ENCODE results near the gene OR8B4. TPM values are rescaled to one million over a fixed set of nuclear protein-coding genes. Genes with fewer than 3 reads are reported as not detected.

The OR8B4 gene
- total RNA-seq, 4 donors from 2014 or later = not detected

DNA sequence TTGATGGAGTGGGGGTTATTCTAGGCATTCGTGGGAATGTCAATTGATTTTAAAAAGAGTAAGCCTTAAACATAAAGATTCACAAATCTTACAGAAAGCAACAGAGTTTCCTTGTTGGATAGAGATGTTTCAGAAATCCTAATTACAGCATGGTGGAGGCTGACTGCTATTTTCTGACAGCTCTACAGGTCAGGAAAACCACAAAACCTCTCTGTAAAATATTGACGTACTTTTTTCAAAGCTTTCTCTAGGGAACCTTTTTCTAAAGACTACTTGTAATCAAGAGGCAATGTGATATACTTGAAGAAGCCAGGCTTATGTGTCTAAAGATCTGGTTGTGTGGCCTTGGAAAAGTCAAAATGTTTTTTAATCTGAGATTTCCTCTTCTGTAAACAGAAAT is 29.9 kb upstream of the OR8B4 start:
- no peaks in the 10 kb centered on the region for H3K4me1 ChIP-seq
- 59 to 69% methylated on average over 2 of the region's 2 CpGs for WGBS, 2 donors (ENCODE audit: low coverage in 1 of 2)
- no peak overlapping the region for H3K27ac ChIP-seq
- no peaks in the 10 kb centered on the region for H3K9me3 ChIP-seq
- no peaks in the 10 kb centered on the region for H3K36me3 ChIP-seq
- TF ChIP-seq POLR2AphosphoS5 (IDR thresholded peaks at IDR 0.05) = no peak
- TF ChIP-seq EP300 (IDR thresholded peaks at IDR 0.05) = no peak
- TF ChIP-seq POLR2A (IDR thresholded peaks at IDR 0.05) = no peak
- TF ChIP-seq, protein P1, sequence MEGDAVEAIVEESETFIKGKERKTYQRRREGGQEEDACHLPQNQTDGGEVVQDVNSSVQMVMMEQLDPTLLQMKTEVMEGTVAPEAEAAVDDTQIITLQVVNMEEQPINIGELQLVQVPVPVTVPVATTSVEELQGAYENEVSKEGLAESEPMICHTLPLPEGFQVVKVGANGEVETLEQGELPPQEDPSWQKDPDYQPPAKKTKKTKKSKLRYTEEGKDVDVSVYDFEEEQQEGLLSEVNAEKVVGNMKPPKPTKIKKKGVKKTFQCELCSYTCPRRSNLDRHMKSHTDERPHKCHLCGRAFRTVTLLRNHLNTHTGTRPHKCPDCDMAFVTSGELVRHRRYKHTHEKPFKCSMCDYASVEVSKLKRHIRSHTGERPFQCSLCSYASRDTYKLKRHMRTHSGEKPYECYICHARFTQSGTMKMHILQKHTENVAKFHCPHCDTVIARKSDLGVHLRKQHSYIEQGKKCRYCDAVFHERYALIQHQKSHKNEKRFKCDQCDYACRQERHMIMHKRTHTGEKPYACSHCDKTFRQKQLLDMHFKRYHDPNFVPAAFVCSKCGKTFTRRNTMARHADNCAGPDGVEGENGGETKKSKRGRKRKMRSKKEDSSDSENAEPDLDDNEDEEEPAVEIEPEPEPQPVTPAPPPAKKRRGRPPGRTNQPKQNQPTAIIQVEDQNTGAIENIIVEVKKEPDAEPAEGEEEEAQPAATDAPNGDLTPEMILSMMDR (IDR thresholded peaks at IDR 0.05) = no peak
- no peak overlapping the region for H3K4me3 ChIP-seq
- no peaks in the 10 kb centered on the region for H3K27me3 ChIP-seq
- no peak for ATAC-seq

DNA sequence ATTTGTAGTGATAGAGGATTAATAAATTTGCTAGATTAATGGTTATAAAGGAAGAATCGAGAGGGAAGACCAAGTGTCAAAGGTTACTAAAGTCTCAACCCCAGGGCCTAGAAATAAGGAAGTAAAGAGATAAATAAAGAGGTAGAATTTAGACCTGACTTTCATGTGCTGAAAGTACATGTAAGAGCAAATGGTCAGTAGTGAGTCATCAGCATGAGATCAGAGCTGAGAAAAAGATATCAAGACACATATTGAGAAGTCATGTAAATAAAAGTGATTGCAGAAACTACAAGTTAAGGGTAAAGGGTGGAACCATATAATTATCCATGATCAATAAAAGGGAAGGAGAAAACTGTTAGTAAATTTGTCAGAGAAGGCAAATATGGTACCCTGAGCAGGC is 22.2 kb upstream of the OR8B4 start:
- Histone ChIP-seq H3K36me3 (no peaks in the 10 kb centered on the region), H3K4me3 (no peak overlapping the region)
- ATAC-seq = no peak

DNA sequence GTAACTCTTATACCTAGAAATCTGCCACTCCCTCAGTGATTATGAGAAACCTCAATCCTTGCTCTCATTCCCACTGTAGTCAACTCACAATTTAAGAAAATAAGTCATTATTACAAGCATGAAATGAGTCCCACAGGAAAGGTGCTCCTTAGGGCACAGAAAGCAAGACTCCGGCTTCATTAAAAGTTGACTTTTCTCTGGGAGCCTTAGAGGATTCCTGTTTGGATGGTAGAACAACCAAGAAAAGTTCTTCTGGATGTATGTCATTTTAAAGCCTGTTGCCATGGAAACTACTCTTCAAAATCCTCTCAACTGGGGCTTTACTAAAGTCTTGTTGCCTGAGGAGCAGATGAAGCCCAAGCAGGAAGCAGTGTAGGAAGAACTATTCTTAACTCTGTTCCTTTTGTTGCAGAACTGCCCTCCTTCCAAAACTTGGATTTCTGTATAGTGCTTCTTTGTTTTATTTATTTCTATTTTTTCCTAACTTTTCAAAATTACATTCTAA is 21.0 kb upstream of the OR8B4 start, which contains the start of gene OR8B8:
Gene OR8B8, minus strand, starts transcription at position 51 of the 505 bp plus-strand sequence. CDS start 4,611 bp downstream, outside the sequence.
- Histone ChIP-seq H3K9me3 (no peaks in the 10 kb centered on the region), H3K27me3 (peaks cover 5% of the 10 kb centered on the region)
- WGBS, 2 donors (ENCODE audit: low coverage in 1 of 2) = 80% methylated on average over 1 of the region's 1 CpG; no CpG with 5 or more reads in 1 of the 2 donors

More for the DNA sequence above, 22.2 kb upstream of the OR8B4 start:
- no peaks in the 10 kb centered on the region for H3K27me3 ChIP-seq
- TF ChIP-seq POLR2A (IDR thresholded peaks at IDR 0.05) = no peak
- TF ChIP-seq, protein P1 (IDR thresholded peaks at IDR 0.05) = no peak
- TF ChIP-seq EP300 (IDR thresholded peaks at IDR 0.05) = no peak
- no peak for TF ChIP-seq POLR2AphosphoS5 (IDR thresholded peaks at IDR 0.05)
- no peak overlapping the region for H3K27ac ChIP-seq
- 67 to 83% methylated on average over 1 of the region's 1 CpG for WGBS, 2 donors (ENCODE audit: low coverage in 1 of 2)
- H3K9me3 ChIP-seq = no peaks in the 10 kb centered on the region
- no peaks in the 10 kb centered on the region for H3K4me1 ChIP-seq

DNA sequence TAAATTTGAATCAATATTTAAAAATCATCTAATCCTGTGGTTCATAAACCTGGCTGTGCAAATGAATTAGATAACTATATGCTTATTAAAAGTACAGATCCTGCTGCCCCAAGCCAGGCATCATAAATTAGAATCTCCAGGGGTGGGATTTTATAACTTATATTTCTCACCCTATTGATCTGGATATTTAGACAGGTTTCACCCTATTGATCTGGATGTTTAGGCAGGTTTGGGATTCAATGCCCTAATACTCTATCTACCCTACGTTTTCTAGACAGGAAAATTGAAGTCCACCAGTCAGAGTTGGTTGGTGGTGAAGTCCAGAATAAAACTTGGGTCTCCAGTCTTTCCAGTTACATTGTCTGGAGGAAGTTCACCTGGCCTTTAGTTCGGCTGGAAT is 18.2 kb upstream of the OR8B4 start:
- 47% methylated on average over 2 of the region's 2 CpGs; no CpG with 5 or more reads in 1 of the 2 donors for WGBS, 2 donors (ENCODE audit: low coverage in 1 of 2)
- TF ChIP-seq POLR2A (IDR thresholded peaks at IDR 0.05) (no peak), POLR2AphosphoS5 (IDR thresholded peaks at IDR 0.05) (no peak), EP300 (IDR thresholded peaks at IDR 0.05) (no peak)
- TF ChIP-seq, protein P1 (IDR thresholded peaks at IDR 0.05) = no peak
- Histone ChIP-seq H3K27ac (no peak overlapping the region), H3K36me3 (no peaks in the 10 kb centered on the region), H3K27me3 (peaks cover 5% of the 10 kb centered on the region), H3K4me3 (no peak overlapping the region), H3K4me1 (no peaks in the 10 kb centered on the region), H3K9me3 (no peaks in the 10 kb centered on the region)
- no peak for ATAC-seq

More for the DNA sequence above, 21.0 kb upstream of the OR8B4 start, which contains the start of gene OR8B8:
- Histone ChIP-seq H3K4me3 (no peak within 1 kb of the TSS), H3K4me1 (no peaks in the 10 kb centered on the region), H3K27ac (no peak within 1 kb of the TSS), H3K36me3 (no peaks in the 10 kb centered on the region)
- ATAC-seq = no peak
- TF ChIP-seq POLR2A (IDR thresholded peaks at IDR 0.05) (no peak), POLR2AphosphoS5 (IDR thresholded peaks at IDR 0.05) (no peak), EP300 (IDR thresholded peaks at IDR 0.05) (no peak)
- TF ChIP-seq, protein P1 (IDR thresholded peaks at IDR 0.05) = no peak

DNA sequence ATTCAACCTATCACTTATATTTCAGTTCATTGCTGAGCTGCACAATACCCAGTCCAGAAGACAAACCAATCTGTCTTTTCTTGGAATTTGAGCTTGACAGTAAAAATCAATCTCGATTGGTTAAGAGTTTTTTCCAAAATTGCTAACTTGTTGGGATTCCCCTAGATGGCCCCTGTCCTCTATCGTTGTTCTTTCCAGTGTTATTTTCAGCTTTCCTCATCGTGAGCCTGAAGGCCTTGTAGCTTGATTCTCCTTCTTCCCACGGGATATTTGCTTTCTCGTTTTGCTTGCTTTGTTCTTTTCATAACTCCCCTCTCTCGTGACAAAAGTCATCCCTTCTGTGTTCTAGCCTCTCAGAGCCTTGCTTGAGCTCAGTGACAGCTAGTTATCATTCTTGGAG is 17.8 kb upstream of the OR8B4 start:
- Histone ChIP-seq H3K4me1 (no peaks in the 10 kb centered on the region), H3K36me3 (no peaks in the 10 kb centered on the region), H3K27me3 (peaks cover 5% of the 10 kb centered on the region), H3K4me3 (no peak overlapping the region), H3K9me3 (no peaks in the 10 kb centered on the region), H3K27ac (no peak overlapping the region)
- TF ChIP-seq, protein P1 (IDR thresholded peaks at IDR 0.05) = no peak
- TF ChIP-seq POLR2AphosphoS5 (IDR thresholded peaks at IDR 0.05) (no peak), EP300 (IDR thresholded peaks at IDR 0.05) (no peak), POLR2A (IDR thresholded peaks at IDR 0.05) (no peak)
- ATAC-seq = no peak
- 43 to 46% methylated on average over 6 of the region's 6 CpGs for WGBS, 2 donors (ENCODE audit: low coverage in 1 of 2)
